Brain pericyte (primary cell): Measurements from ENCODE around the gene ZFHX3.

ENCODE experiments used
- DNase-seq: peaks from one replicate; pipeline ENCODE4 v3.0.0-alpha.2; 2012; ENCODE audit warnings: low read depth, low spot score

The ZFHX3 gene

DNA sequence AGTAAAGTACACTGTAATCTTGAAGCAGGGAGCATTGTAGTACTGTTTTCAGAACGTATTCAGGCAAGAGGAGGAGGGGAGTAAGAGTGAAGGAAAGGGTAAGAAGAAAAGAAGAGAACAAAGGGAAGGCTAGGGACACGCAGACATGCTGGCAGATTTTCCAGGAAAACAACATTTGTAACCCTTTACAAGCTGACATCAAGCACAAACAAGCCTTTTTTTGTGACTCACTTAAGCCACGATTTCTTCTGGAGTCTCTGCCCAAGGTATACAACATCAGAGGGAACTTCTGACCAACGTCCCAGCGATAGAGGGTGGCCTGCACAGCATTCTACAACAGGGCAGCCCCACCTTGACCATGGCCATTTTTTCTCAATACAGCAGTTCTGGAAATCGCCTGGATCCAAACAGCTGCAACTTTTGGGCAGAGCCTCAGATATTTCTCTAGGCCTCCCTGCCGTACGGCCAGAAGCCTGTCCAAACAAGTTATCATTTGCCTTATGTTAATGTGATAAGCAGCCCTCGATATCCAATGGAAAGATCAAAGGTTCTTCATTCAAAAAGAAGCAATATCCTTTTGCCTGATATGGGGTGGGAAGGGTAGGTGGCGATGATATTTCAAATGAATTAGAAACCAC, 247.3 kb downstream of the ZFHX3 start:
- DNase-seq: no peak

- DNase-seq: no peak
These were observed 249.7 kb downstream of the ZFHX3 start for GRCh38 chr16:72798264-72798663.

- DNase-seq: no peak
These were observed 250.3 kb downstream of the ZFHX3 start for GRCh38 chr16:72797621-72798020.

GRCh38 chr16:72796222-72796621, 251.7 kb downstream of the ZFHX3 start:
- DNase-seq: no peak

- DNase-seq: no peak
These were observed 252.9 kb downstream of the ZFHX3 start for GRCh38 chr16:72794986-72795385.

DNA sequence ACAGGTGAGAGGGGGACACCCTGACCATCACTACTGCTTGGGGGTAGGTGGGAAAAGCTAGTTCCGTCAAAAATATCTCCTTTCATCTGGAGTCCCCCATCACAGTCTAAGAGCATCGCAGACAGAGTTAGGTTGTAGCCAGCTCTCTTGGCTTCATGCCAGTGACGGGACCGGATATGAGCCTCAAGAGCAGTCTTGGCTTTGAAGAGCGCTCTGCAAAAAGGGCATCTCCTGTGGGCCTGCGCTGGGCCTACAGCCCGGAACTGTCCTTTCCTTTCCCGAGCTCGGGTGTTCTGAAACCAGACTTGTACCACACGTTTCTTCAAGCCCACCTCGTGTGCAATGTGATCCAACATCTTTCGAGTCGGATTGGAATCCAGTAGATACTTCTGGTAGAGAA, 253.6 kb downstream of the ZFHX3 start:
- no peak for DNase-seq

DNA sequence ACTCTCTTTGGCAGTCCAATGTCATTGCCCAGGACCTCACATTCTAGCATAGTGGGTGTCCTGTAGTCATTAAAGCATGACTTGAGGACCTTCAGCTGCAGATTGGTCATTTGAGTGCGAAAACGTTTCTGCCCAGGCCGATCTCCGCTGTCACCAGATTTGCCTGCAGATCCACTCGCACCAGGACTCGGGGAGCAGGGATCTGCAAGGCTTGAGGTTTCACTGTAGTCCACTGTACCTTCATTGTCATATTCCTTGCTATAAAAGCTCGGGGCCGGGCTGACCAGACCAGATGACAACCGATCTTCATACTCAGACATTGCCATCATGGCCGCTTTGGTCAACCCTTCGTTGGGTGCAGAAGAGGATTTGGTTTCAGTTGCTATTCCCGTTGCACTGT, 254.2 kb downstream of the ZFHX3 start:
- DNase-seq: no peak

- DNase-seq: no peak
These were observed 254.9 kb downstream of the ZFHX3 start for GRCh38 chr16:72793017-72793416.

DNA sequence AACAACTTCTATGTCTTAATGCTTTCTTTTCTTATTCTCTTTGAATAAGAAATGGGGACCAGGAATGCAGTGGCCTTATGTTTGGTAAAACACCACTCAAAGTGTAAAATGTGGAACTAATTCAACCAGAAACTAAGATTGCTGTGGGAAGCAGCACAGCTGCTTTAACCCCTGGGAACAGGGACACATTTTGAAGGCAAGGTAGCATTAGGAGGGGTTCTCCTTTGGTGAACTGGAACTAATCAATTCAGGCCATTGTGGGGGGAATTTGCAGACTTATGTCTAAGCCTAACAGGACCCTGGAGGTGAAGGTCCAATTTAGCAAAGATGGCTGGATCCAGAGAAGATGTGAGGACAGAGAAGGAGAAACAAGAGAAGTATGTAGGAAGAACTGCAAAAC, 256.1 kb downstream of the ZFHX3 start:
- DNase-seq: no peak

DNA sequence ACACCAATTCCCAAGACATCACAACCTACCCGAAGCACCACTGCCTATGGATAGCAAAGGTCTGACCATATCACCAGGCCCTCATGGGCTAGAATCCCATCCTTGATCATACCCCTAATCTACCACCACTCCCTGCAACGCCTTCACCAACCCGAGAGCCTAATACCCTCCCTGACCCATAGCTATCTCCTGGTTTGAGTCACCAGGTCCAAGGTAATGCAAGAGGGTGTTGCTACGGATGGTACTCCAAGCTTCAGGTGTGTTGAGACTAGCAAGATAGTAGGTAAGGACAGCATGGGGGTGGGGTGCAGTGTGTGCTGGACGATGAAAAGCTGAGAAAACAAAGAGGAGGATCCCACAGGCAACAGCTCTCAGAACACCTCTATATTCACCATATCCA, 258.0 kb downstream of the ZFHX3 start:
- DNase-seq: no peak

DNA sequence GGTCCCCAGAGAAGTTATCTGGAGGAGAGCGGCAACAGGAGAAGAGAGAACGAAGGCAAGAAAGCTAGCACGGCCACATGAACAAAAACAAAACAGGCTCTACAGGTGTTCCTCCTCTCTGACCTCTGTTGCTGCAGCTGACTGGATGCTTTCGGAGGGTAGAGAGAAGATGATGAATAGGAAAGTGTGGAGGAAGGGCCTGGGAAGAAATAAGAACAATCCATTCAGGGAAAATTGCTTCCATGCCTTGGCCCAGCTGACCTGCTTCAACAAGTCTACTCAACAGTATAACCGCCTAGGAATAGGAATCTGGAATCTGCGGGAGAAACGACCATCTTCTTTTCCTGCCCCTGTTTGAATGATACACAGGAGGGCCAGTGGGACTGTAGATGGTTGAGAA, 258.5 kb downstream of the ZFHX3 start:
- DNase-seq: no peak

DNA sequence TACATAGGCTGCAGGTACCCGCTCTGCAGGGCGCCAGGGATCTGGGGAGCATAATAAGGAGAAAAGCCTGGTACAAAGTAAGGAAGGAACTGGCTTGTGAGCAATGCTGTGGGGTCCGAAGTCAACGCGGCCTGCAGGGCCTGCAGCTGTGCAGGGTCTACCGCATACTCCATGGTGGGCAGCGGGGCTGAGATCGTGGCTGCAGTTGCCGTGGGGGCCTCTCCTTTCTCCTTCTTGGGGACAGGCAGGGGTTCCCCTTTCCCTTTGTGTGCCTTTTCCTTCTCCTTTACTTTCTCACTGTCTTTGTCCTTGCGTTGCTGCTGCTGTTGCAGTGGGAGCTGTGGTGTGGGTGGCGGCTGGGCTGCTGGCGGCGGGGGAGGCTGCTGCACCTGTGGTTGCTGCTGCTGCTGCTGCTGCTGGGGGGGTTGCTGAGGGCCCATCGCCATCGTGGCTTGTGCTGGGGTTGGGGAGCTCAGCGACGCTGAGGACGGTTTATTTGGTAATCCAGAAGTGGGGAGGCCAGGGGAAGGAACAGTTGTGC, 259.6 kb downstream of the ZFHX3 start:
- no peak for DNase-seq

DNA sequence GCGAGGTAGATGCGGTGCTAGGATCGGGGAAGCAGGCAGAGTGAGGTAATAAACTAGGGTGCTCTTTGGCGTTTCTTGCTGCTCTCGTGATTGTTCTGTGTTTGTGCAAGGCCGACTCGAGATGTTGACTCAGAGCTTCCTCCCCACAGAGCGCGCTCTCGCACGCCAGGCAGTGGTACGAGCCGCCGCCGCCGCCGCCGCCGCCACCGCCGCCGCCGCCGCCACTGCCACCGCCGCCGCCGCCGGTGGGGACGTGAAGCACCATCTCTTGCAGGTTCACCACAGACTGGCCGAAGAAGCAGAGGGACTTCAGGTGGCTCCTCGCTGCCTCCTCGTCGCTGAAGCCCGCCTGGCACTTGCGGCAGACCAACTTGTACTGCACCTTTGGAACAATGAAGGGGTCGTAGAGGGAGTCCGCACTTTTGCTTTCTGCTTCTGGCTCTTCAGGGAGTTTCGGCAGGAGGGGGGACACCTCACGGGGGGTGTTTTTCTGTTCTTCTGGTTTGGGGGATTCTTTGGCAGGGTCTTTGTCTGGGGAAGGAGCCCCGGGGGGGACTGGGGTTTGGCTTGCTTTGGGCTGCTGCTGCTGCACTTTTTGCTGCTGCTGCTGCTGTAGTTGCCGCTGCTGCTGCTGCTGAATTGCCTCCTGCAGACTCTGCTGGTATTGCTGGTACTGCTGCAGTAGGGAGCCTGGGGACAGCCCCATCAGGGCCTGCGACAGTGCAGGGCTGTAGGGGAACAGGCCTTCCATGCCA, 260.2 kb downstream of the ZFHX3 start:
- DNase-seq: peak; percentile 65

GRCh38 chr16:72787130-72787513, 260.8 kb downstream of the ZFHX3 start:
- DNase-seq: no peak

GRCh38 chr16:72786606-72787005, 261.3 kb downstream of the ZFHX3 start:
- DNase-seq: no peak

- DNase-seq: no peak
These were observed 262.0 kb downstream of the ZFHX3 start for GRCh38 chr16:72785886-72786285.

DNA sequence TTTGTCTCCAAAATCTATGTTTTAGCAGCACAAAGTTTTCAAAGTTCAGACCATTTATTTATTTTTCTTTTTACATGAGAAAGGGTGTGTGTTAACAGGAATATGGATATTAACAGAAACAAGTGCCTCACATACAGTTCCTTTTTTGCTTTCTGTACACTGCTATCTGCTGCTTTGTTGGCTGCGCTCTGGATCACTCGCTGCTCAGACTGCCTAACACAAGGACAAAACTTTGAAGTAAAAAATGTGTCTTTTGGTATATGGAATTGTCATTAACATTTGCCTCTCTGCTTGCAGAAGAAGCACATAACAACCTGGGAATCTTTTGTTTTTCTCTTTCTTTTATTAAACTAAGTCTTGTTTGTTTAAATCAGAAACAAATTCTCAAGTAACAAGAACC, 262.8 kb downstream of the ZFHX3 start:
- no peak for DNase-seq

GRCh38 chr16:72783716-72784318, 264.1 kb downstream of the ZFHX3 start:
- no peak for DNase-seq

- DNase-seq: no peak
These were observed 278.1 kb downstream of the ZFHX3 start for GRCh38 chr16:72769876-72770275.

DNA sequence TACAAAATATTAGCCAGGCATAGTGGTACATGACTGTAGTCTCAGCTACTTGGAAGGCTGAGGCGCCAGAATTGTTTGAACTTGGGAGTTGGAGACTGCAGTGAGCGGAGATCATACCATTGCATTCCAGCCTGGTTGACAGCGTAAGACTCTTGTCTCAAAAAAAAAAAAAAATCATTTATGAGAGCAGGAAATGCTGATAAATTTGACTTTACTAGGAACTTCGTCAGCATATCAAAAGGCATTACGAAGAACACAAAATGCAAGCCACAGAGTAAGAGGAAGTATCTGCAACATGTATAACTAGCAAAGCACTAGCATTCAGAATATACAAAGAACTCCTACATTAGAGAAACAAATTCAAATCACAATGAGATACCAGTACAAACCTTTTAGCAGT, 279.3 kb downstream of the ZFHX3 start:
- DNase-seq: no peak

DNA sequence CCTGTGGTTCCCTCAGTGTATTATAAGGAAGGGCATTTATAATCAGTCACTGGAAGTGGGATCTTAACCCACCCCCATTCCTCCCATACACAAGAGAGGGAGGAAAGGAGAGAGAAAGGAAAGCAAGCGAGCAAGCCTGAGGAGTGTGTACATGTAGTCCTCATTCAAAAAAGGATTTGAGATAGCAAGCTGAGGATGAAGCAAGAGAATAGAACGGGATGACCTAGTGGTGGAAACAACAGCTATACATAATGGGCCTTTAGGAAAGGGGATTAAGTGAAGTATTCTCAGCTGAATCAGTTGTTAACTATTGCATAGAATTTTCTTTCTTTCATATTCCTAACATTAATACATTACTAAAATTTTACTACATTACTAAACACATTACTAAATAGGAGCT, 281.4 kb downstream of the ZFHX3 start:
- no peak for DNase-seq

- DNase-seq: no peak
These were observed 283.8 kb downstream of the ZFHX3 start for GRCh38 chr16:72764015-72764654.
